Caki2 (cell line): ENCODE results near the gene GRID1. TPM values are rescaled to one million over a fixed set of nuclear protein-coding genes. Genes with fewer than 3 reads are reported as not detected.

Experiments used
- DNase-seq: peaks from one replicate; pipeline ENCODE4 v3.0.0-alpha.2; 2015; ENCODE audit warnings: low read depth
- in situ Hi-C: cut with HindIII; loops from 2 replicates; pipeline ENCODE4 v1.10.0; 2016; ENCODE audit warnings: low sequenced_read_pairs, low pct_unique_long_range_greater_than_20kb, mixed read lengths
- total RNA-seq: library from RNA; depleted of rRNA; stranded (reverse); fragments of >200 nt; shearing (Covaris generic); gene quantifications from 2 replicates; pipeline ENCODE4 v1.2.3, GENCODE V29; 2014; ENCODE audit warnings: low replicate concordance

Gene GRID1
- total RNA-seq, 1 experiment from 2014 or later = 2.6 TPM

- no peak for DNase-seq
- in situ Hi-C loops = no loop called here
These were observed 695.1 kb downstream of the GRID1 start for GRCh38 chr10:85671530-85671929.

GRCh38 chr10:85668522-85668921 lies 698.1 kb downstream of the GRID1 start:
- no peak for DNase-seq
- in situ Hi-C loops = no loop called here

GRCh38 chr10:85667638-85668233 lies 698.9 kb downstream of the GRID1 start:
- no peak for DNase-seq
- in situ Hi-C loops = no loop called here

GRCh38 chr10:85666987-85667386 lies 699.6 kb downstream of the GRID1 start:
- DNase-seq = no peak
- in situ Hi-C loops = no loop called here

GRCh38 chr10:85666102-85666501 lies 700.5 kb downstream of the GRID1 start:
- no peak for DNase-seq
- in situ Hi-C loops = no loop called here

GRCh38 chr10:85665681-85666080 lies 700.9 kb downstream of the GRID1 start:
- in situ Hi-C loops = no loop called here
- DNase-seq = no peak

GRCh38 chr10:85665078-85665477 lies 701.5 kb downstream of the GRID1 start:
- no peak for DNase-seq
- in situ Hi-C loops = no loop called here

- in situ Hi-C loops = no loop called here
- no peak for DNase-seq
These were observed 705.5 kb downstream of the GRID1 start for GRCh38 chr10:85661123-85661522.

- in situ Hi-C loops = no loop called here
- DNase-seq = no peak
These were observed 707.3 kb downstream of the GRID1 start for GRCh38 chr10:85659331-85659730.

- DNase-seq = no peak
- in situ Hi-C loops = no loop called here
These were observed 708.1 kb downstream of the GRID1 start for GRCh38 chr10:85658518-85658917.

- in situ Hi-C loops = no loop called here
- no peak for DNase-seq
These were observed 709.0 kb downstream of the GRID1 start for GRCh38 chr10:85657476-85658113.

GRCh38 chr10:85655411-85655810 lies 711.2 kb downstream of the GRID1 start:
- no peak for DNase-seq
- in situ Hi-C loops = no loop called here

- peak; percentile 25 for DNase-seq
- in situ Hi-C loops = no loop called here
These were observed 715.1 kb downstream of the GRID1 start for GRCh38 chr10:85651497-85651882.

- in situ Hi-C loops = no loop called here
These were observed 715.7 kb downstream of the GRID1 start for GRCh38 chr10:85650791-85651496.

GRCh38 chr10:85649461-85649860 lies 717.1 kb downstream of the GRID1 start:
- in situ Hi-C loops = no loop called here
- DNase-seq = no peak

More at GRCh38 chr10:85650791-85651496, 715.7 kb downstream of the GRID1 start:
- DNase-seq = no peak

- no peak for DNase-seq
- in situ Hi-C loops = no loop called here
These were observed 718.3 kb downstream of the GRID1 start for GRCh38 chr10:85648279-85648754.

- in situ Hi-C loops = no loop called here
- DNase-seq = no peak
These were observed 718.9 kb downstream of the GRID1 start for GRCh38 chr10:85647741-85648140.

- in situ Hi-C loops = no loop called here
- DNase-seq = peak; percentile 60
These were observed 720.5 kb downstream of the GRID1 start for GRCh38 chr10:85645926-85646711.

GRCh38 chr10:85645053-85645452 lies 721.5 kb downstream of the GRID1 start:
- in situ Hi-C loops = no loop called here
- DNase-seq = no peak
